SK-N-MC (cell line): ENCODE results near the gene STK16.
A peak's percentile ranks its signal among the peaks of the same experiment; 100 is the strongest.
"Not testable (repeated sequence)": the region's sequence is repeated elsewhere in the genome, so short reads cannot be mapped to it uniquely, and the experiment has no call there.

Source experiments
- DNase-seq: peaks from one replicate; pipeline ENCODE4 v3.0.0-alpha.2; 2011; ENCODE audit warnings: low read depth, low spot score
- H3K27ac ChIP-seq: fragments of 200-600 bp; sonication (generic); 2 replicates; pipeline ENCODE4 v1.5.1; 2016; ENCODE audit warnings: mixed run types
- H3K36me3 ChIP-seq: fragments of 200-600 bp; sonication (generic); 2 replicates; pipeline ENCODE4 v1.6.1; 2017; ENCODE audit warnings: antibody characterized with exemption, low read length, mixed read lengths; ENCODE audit not compliant: insufficient read depth
- H3K4me3 ChIP-seq: fragments of 200-600 bp; sonication (generic); 2 replicates; pipeline ENCODE4 v1.5.1; 2016
- H3K9ac ChIP-seq: fragments of 200-600 bp; sonication (generic); 2 replicates; pipeline ENCODE4 v1.8.0; 2017; ENCODE audit warnings: mixed run types, mixed read lengths; ENCODE audit not compliant: insufficient read length
- H3K9me3 ChIP-seq: fragments of 200-600 bp; sonication (generic); 2 replicates; pipeline ENCODE4 v1.6.1; 2017; ENCODE audit warnings: low read depth, mild to moderate bottlenecking, antibody characterized with exemption, low read length, moderate library complexity, mixed read lengths
- EZH2 ChIP-seq: fragments of 200-600 bp; sonication (generic); IDR thresholded peaks from one replicate; pipeline ENCODE4 v1.6.1; 2017; ENCODE audit warnings: antibody characterized with exemption
- FOXP2 ChIP-seq: optimal IDR thresholded peaks from 2 replicates; pipeline ENCODE3; 2011; ENCODE audit warnings: mild to moderate bottlenecking, moderate library complexity; ENCODE audit not compliant: insufficient read depth; ENCODE audit errors: extremely low read length, control extremely low read depth
- POLR2AphosphoS5 ChIP-seq: IDR thresholded peaks from 2 replicates; pipeline ENCODE4 v1.6.1; 2012; ENCODE audit warnings: mild to moderate bottlenecking, low read depth, low read length, borderline replicate concordance

STK16 gene

DNA sequence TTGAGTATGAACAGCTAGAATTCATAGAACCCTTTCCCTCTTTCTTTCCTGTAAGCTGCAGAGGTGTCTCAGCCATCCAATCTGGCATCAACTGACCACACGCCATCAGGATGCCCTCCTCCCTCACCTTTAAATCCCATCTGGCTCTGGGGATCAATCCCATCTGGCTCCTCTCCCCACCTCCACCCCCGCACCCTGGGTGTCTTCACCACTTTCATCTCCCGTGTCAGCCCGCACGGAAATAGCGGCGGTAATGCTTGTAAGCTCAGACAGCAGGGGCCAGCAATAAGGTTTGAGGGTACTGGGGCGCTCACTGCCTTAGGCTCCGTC is 7.3 kb downstream of the STK16 start:
- Histone ChIP-seq H3K27ac (no peak overlapping the region), H3K4me3 (peak overlapping the region; percentile 94), H3K9me3 (no peaks in the 10 kb centered on the region), H3K9ac (peak overlapping the region; percentile 60), H3K36me3 (no peaks in the 10 kb centered on the region; the same call in 1 of the 2 replicates)
- no peak for TF ChIP-seq POLR2AphosphoS5
- TF ChIP-seq EZH2, result no peak
- TF ChIP-seq FOXP2, result no peak
- DNase-seq, result no peak

DNA sequence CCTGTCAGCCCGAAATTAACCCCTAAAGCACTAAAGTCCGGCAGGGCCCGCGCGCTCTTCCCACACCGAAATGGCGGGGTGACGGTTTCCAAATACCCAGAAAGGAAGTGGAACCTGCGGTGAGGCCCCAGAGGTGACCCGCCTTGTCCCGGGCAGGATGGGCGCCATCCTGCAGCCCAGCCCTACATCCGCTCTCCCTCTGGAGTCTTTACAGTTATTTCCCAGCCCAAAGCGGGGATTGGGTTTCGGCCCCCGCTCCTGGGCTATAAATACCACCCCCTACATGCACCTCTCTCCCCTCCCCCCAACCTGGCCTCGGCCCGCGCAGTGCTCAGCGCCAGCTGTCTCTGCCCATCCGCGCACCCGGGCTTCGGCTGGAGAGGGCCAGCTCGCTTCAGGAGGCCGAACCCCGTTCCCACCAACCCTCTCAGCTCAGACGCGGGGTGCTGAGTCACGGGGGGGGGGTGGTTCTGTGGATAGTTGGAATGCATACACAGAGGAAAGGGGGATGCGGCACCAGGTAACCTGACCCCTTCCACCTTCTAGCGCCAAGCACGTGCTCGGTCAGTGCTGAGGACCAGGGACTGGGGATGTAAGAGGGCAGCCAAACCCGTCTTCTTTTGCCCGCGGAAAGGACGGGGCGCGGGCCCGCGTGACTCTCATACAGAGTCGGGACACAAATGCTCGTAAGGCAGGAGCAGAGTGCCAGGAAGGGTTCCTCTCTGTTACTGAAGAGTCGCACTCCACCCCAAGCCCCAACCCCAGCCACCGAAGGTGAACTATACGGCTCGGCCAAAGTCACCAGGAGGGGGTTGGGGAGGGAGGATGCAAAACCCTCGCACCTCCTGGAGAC is 7.8 kb downstream of the STK16 start, which contains the start of gene TUBA4B:
TSS of gene TUBA4B (plus strand) at position 344 of the 853 bp plus-strand sequence. CDS start at position 509, 165 bp downstream.
- no peak within 1 kb of the TSS for H3K27ac ChIP-seq
- peak within 1 kb of the TSS; percentile 60 for H3K9ac ChIP-seq
- no peaks in the 10 kb centered on the region for H3K9me3 ChIP-seq
- no peak for TF ChIP-seq FOXP2
- TF ChIP-seq POLR2AphosphoS5, result no peak
- TF ChIP-seq EZH2, result no peak
- DNase-seq, result no peak
- no peaks in the 10 kb centered on the region; the same call in 1 of the 2 replicates for H3K36me3 ChIP-seq
- H3K4me3 ChIP-seq, result peak within 1 kb of the TSS; percentile 94

DNA sequence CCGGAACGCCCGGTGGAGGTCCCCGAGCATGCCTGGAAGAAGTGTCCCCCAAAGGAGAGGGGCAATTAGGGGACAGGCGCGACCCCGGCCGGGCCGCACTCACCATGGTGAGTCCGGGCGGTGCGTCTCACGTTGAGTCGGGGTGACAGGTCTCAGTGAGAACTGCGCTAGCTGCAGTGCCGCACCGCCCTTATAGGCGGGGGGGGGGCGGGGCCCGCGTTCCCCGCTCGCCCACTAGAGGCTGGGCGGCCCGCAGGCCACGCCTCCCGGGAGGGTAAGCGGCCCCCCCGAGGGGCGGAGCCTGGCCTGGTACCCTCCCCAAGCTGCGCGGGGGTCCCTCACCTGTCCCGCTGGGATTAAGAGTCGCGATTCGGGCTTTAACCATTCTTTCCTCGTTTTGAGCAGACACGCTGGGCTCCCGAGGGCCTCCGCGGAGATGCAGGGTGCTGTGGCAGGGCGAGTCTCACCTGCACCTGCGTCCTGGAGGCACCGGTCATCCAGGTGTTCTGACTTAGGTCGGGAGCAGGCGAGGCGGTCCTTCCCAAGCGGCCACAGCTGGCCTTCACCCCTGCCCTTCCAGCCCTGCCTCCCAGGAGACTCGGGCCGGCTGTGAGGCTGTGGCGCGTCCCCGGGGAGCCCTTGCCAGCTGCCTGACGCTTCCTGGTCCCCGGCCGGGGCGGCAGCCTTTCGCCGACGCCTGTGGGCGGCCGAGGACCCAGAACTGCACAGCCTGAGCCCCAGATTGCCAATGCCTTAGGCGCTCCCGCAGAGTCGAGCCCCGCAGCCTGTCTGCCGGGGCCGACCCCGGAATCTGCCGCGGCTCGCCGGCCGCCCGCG is 8.7 kb downstream of the STK16 start, which contains the start of gene TUBA4A:
TSS of gene TUBA4A (minus strand) at position 166 of the 837 bp plus-strand sequence. CDS start at position 106, 60 bp downstream.
- Histone ChIP-seq H3K9ac (peak within 1 kb of the TSS; percentile 60), H3K27ac (no peak within 1 kb of the TSS), H3K9me3 (no peaks in the 10 kb centered on the region), H3K36me3 (no peaks in the 10 kb centered on the region; the same call in 1 of the 2 replicates), H3K4me3 (peak within 1 kb of the TSS; percentile 94)
- TF ChIP-seq POLR2AphosphoS5, result peak; percentile 79
- TF ChIP-seq EZH2, result peak; percentile 65
- TF ChIP-seq FOXP2, result no peak
- no peak for DNase-seq

DNA sequence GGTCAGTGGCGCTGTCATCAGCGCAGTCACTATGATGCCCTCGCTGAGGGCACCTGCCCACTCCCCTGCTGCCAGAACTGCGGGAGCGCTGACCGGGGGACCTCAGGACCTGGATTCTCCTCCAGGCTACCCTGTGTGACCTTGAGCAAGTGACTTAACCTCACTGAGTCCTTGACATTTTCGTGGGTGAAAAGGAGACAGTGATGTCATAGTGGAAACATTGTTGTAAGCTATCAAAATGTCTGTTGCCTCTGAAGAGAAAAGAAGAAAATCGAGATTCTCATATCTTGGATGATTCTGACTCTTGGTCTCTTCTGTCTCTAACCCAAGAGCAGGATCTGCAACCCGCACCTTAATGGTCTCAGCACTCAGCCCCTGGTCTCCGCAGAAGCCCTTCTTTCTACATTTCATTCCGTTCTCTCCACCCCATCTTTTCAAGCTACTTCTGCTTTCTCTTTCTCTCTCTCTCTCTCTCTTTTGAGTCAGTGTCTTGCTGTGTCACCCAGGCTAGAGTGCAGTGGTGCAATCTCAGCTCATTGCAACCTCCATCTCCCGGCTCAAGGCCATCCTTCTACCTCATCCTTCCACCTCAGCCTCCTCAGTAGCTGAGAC is 9.4 kb downstream of the STK16 start:
- Histone ChIP-seq H3K36me3 (no peaks in the 10 kb centered on the region; the same call in 1 of the 2 replicates), H3K27ac (no peak overlapping the region), H3K9ac (no peak overlapping the region), H3K4me3 (peak overlapping the region; percentile 94), H3K9me3 (no peaks in the 10 kb centered on the region)
- DNase-seq, result no peak
- no peak for TF ChIP-seq POLR2AphosphoS5

DNA sequence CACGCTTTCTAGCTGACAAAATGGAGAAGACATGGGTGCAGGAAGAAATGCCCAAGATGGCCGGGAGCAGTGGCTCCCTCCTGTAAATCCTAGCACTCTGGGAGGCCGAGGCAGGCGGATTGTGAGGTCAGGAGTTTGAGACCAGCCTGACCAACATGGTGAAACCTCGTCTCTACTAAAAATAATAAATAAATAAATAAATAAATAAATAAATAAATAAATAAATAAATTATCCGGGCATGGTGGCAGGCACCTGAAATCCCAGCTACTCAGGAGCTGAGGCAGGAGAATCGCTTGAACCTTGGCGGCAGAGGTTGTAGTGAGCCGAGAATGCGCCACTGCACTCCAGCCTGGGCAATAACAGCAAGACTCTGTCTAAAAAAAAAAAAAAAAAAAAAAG is 13.7 kb downstream of the STK16 start:
- DNase-seq, H3K4me3 ChIP-seq, H3K27ac ChIP-seq, H3K9ac ChIP-seq, H3K36me3 ChIP-seq, H3K9me3 ChIP-seq: not testable (repeated sequence)

DNA sequence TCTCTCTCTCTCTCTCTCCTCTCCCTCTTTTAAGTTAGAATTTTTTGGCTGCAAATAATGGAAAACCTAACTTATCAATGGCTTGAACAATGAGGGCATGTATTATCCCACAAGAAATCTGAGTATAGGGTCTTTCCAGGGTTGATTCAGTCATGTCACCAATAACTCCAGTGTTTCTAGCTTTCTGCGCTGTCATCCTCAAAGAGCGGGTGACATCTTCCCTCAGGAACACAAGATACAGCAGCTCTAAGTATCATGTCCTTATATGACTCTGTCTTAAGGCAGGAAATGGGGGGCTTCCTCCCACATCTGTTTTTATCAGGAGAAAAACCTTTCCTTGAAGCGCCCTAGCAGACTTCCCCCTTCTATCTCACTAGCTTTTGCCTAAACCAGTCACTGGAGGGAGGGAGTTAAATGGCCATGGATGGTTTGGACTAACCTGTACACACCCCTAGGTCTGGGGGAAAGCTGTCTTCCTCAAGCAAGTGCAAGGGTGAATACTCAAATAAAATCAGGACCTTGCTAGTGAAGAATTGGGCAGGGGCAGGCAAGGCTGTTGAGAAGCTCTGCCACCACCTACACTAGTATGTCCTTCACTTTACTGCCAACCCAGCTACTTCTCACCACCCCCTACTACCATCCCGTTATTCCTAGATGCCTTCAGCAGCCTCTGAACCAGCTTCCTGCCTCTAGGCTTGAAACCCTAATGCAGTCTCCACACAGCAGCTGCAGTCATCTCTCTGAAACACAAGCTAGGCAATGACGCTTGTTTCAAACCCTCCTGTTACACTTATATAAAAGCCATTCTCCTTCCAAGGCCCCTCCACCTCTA is 16.0 kb downstream of the STK16 start:
- Histone ChIP-seq H3K27ac (no peak overlapping the region), H3K4me3 (no peak overlapping the region), H3K36me3 (no peaks in the 10 kb centered on the region), H3K9me3 (no peaks in the 10 kb centered on the region), H3K9ac (no peak overlapping the region)
- DNase-seq, result no peak
- TF ChIP-seq POLR2AphosphoS5 (no peak), EZH2 (no peak), FOXP2 (no peak)

DNA sequence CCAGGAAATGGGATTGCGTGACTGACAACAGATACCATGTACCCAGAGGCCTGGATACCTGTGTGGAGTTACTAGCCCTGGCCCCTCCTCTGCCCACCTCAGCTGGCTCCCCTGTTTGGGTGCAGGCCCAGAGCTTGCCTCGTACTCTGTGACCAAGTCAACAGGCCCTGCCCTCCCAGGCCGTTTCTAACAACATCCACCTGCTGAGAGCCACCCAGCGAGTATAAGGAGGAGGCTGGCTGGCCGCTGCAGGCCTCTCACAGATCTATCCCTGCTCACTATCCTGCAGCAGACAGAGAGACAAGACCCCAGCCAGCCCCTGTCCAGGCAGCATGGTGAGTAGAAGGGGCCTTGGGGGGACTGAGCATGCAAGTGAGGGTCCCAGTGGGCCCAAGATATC is 21.0 kb downstream of the STK16 start:
- H3K4me3 ChIP-seq, result no peak overlapping the region

DNA sequence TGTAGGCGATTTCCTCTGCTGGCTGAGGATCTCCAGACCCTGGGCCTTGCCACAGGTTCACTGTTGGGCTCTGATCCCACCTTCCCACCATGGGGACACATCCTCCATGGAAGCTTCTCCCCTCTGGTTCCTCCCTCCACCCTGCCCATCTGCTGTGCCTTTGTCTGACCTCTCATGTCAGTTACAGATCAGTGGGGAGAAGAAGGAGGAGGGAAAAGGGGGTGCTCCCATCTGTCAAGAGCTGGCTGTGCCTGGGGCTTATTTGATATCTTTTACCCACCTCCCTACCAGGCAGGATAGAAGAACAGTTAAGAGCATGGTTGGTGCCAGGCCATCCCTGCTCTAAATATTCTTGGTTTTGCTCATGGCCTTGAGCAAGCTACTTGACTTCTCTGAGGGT is 21.6 kb downstream of the STK16 start:
- Histone ChIP-seq H3K4me3 (no peak overlapping the region), H3K9ac (no peak overlapping the region)
- no peak for TF ChIP-seq POLR2AphosphoS5
- TF ChIP-seq EZH2, result no peak
- no peak for TF ChIP-seq FOXP2

More for the DNA sequence above, 21.0 kb downstream of the STK16 start:
- H3K9ac ChIP-seq, result no peak overlapping the region
- TF ChIP-seq POLR2AphosphoS5 (no peak), EZH2 (no peak), FOXP2 (no peak)
- DNase-seq, result no peak
- H3K36me3 ChIP-seq, result no peaks in the 10 kb centered on the region
- H3K27ac ChIP-seq, result no peak overlapping the region
- no peaks in the 10 kb centered on the region for H3K9me3 ChIP-seq

More for the DNA sequence above, 21.6 kb downstream of the STK16 start:
- H3K27ac ChIP-seq, result no peak overlapping the region
- no peaks in the 10 kb centered on the region for H3K9me3 ChIP-seq
- no peaks in the 10 kb centered on the region for H3K36me3 ChIP-seq
- no peak for DNase-seq
